ENCODE results near the gene STK17B. TPM values are rescaled to one million over a fixed set of nuclear protein-coding genes. Genes with fewer than 3 reads are reported as not detected.
A peak's percentile ranks its signal among the peaks of the same experiment; 100 is the strongest.

STK17B gene
- total and polyA plus RNA-seq, 12 donors: 2.0 to 20.4 (median 3.7) TPM

DNA sequence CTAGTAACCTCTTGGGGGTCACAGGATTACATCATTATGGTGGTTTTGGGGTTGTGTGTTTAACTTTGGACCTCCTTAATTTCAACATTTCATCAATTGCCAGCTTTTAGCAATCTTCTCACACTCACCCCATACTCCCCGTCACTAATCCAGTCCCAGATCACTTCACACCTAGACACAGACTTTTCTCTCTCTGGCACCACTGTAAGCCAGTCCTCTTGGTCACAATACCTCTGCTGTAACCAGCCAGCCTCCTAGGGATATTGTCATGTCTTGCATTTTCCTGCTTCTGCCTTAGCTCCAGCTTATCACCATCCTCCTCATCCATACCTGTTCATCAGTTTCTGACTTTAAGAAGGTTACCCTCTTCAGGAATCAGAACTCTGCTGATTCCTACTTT lies 1.6 kb upstream of the STK17B start:
- H3K27ac ChIP-seq: peak overlapping the region in 1 of 10 donors; percentile 67
- H3K27me3 ChIP-seq: no peaks in the 10 kb centered on the region
- peaks cover 0 to 28% (median 18%) of the 10 kb centered on the region in 9 donors for H3K4me1 ChIP-seq
- H3K9me3 ChIP-seq: no peaks in the 10 kb centered on the region
- no peak for TF ChIP-seq CTCF (IDR thresholded peaks at IDR 0.05)
- ATAC-seq (no peak), DNase-seq (no peak)
- WGBS, 2 donors: 57 to 70% methylated on average over 1 of the region's 1 CpG
- intact Hi-C loops (cut with DNase I): loop anchor here in 4 of 10 donors (10.0 kb wide), 2 partner anchors 98 to 102 kb away; no protein-coding TSS in a partner anchor
- no peaks in the 10 kb centered on the region for H3K36me3 ChIP-seq
- H3K4me3 ChIP-seq: no peak overlapping the region

DNA sequence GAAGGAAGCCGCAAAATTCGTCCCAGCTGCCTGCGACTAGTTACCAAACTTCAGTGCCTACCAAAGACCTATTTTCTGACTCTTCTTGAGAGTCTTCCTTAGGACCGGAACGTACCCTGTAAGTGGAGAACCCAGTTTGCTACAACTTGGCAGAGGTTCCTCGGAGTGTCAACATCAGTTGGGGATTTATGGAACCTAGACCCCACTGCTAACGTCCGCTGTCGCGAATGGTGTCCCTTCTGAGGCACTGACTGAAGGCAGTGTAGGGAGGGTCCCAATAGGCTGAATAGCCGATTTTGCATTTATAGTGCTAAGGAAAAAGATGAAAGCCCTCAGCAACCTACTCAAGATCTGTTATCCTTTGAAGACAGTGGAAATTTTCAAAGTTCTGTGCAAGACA lies 568 bp upstream of the STK17B start:
- WGBS, 2 donors: 6 to 9% methylated on average over 11 of the region's 11 CpGs

GRCh38 chr2:196170606-196171247 lies 651 bp downstream of the STK17B start:
- peak overlapping the region; percentile 67 to 94 (median 80) for H3K27ac ChIP-seq
- intact Hi-C loops (cut with DNase I): loop anchor here in 4 of 10 donors (2.0 to 10.0 kb wide), 3 partner anchors 70 to 104 kb away; no protein-coding TSS in a partner anchor
- no peaks in the 10 kb centered on the region for H3K36me3 ChIP-seq
- H3K27me3 ChIP-seq: no peaks in the 10 kb centered on the region
- ATAC-seq (peak; percentile 23 to 78 (median 50)), DNase-seq (peak; percentile 29 to 40)
- no peak for TF ChIP-seq CTCF (IDR thresholded peaks at IDR 0.05)
- 0% methylated on average over 54 of the region's 54 CpGs for WGBS, 2 donors
- no peaks in the 10 kb centered on the region for H3K9me3 ChIP-seq
- peaks cover 0 to 50% (median 25%) of the 10 kb centered on the region in 9 donors for H3K4me1 ChIP-seq
- peak overlapping the region; percentile 75 to 97 (median 85) for H3K4me3 ChIP-seq

More for the DNA sequence above, 568 bp upstream of the STK17B start:
- TF ChIP-seq CTCF (IDR thresholded peaks at IDR 0.05): no peak
- no peak for ATAC-seq
- peaks cover 0 to 38% (median 19%) of the 10 kb centered on the region in 9 donors for H3K4me1 ChIP-seq
- H3K9me3 ChIP-seq: no peaks in the 10 kb centered on the region
- H3K27me3 ChIP-seq: no peaks in the 10 kb centered on the region
- intact Hi-C loops (cut with DNase I): loop anchor here in 4 of 10 donors (2.0 to 10.0 kb wide), 3 partner anchors 69 to 103 kb away; no protein-coding TSS in a partner anchor
- H3K36me3 ChIP-seq: no peaks in the 10 kb centered on the region
- peak overlapping the region in 9 of 10 donors; percentile 75 to 97 (median 85) for H3K4me3 ChIP-seq
- peak in 1 of 2 donors; percentile 8 for DNase-seq
- H3K27ac ChIP-seq: peak overlapping the region in 8 of 10 donors; percentile 35 to 80 (median 52)

DNA sequence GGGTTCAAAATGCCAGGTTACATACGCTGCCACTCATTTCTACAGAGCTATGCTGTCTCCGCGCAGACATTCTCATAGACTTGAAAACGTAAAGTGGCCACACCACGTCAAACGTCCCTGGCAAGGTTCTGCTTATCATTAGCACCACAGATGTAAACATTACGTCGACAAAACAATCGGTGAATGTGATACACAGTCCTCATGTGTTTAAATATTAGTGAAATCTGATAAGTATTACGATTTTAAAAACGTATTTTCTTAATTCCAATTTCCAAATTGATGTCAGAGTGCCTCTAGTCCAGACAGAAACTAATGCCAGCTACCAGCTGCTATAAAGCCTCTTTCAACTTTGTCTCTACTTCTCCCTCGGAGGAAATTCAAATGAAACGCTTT lies 1.2 kb downstream of the STK17B start:
- ATAC-seq (peak in 1 of 8 donors; percentile 3), DNase-seq (peak in 1 of 2 donors; percentile 16)
- Histone ChIP-seq H3K36me3 (no peaks in the 10 kb centered on the region), H3K4me3 (peak overlapping the region; percentile 75 to 97 (median 85)), H3K9me3 (no peaks in the 10 kb centered on the region), H3K4me1 (peaks cover 0 to 54% (median 28%) of the 10 kb centered on the region in 9 donors), H3K27me3 (no peaks in the 10 kb centered on the region), H3K27ac (peak overlapping the region in 9 of 10 donors; percentile 67 to 94 (median 82))
- 1% methylated on average over 13 of the region's 13 CpGs for WGBS, 2 donors
- intact Hi-C loops (cut with DNase I): loop anchor here in 4 of 10 donors (2.0 to 10.0 kb wide), 3 partner anchors 71 to 105 kb away; no protein-coding TSS in a partner anchor
- no peak for TF ChIP-seq CTCF (IDR thresholded peaks at IDR 0.05)
